Measurements from ENCODE around the gene PLXNB1.

Gene PLXNB1

GRCh38 chr3:48434591-48435222 is 4.8 kb upstream of the PLXNB1 start:
- no peak for DNase-seq

GRCh38 chr3:48433472-48434118 is 3.7 kb upstream of the PLXNB1 start:
- DNase-seq = no peak

GRCh38 chr3:48432411-48433371 is 2.8 kb upstream of the PLXNB1 start:
- no peak for DNase-seq

- DNase-seq = no peak
Measured at GRCh38 chr3:48431224-48432029, 1.5 kb upstream of the PLXNB1 start.

GRCh38 chr3:48430708-48431101 is 819 bp upstream of the PLXNB1 start:
- DNase-seq = no peak

- DNase-seq = peak; percentile 37 to 71 (median 59)
Measured at GRCh38 chr3:48429317-48429959, 448 bp downstream of the PLXNB1 start.

- DNase-seq = no peak
Measured at GRCh38 chr3:48428572-48429316, 1.1 kb downstream of the PLXNB1 start.

GRCh38 chr3:48428088-48428571 is 1.8 kb downstream of the PLXNB1 start:
- no peak for DNase-seq

- no peak for DNase-seq
Measured at GRCh38 chr3:48427630-48427962, 2.3 kb downstream of the PLXNB1 start.

- no peak for DNase-seq
Measured at GRCh38 chr3:48426944-48427629, 2.8 kb downstream of the PLXNB1 start.

- DNase-seq = no peak
Measured at GRCh38 chr3:48426401-48426909, 3.4 kb downstream of the PLXNB1 start.

GRCh38 chr3:48425281-48425812 is 4.5 kb downstream of the PLXNB1 start:
- no peak for DNase-seq

- DNase-seq = no peak
Measured at GRCh38 chr3:48423883-48424695, 5.8 kb downstream of the PLXNB1 start.

- DNase-seq = no peak
Measured at GRCh38 chr3:48423241-48423882, 6.5 kb downstream of the PLXNB1 start.

GRCh38 chr3:48422681-48423080 is 7.2 kb downstream of the PLXNB1 start:
- DNase-seq = no peak

GRCh38 chr3:48422272-48422671 is 7.6 kb downstream of the PLXNB1 start:
- DNase-seq = no peak

GRCh38 chr3:48420561-48420960 is 9.3 kb downstream of the PLXNB1 start:
- DNase-seq = no peak

GRCh38 chr3:48419597-48419996 is 10.3 kb downstream of the PLXNB1 start:
- DNase-seq = no peak

- DNase-seq = no peak
Measured at GRCh38 chr3:48419149-48419548, 10.7 kb downstream of the PLXNB1 start.

Measured in T-helper 1 cell (primary cell).